Activated CD4-positive, CD25-positive, alpha-beta regulatory T cell treated with anti-CD3 and anti-CD28 coated beads, Interleukin-2, amount 50 U/mL, for 24 hours (primary cell): Measurements from ENCODE around the gene SYT2.
"Not testable (repeated sequence)": the region's sequence is repeated elsewhere in the genome, so short reads cannot be mapped to it uniquely, and the experiment has no call there.

Source experiments
- ATAC-seq, 2 donors: fragments of 150-1000 bp; cut with Tn5 transposase; one replicate each; pipeline ENCODE4 v1.10.0; 2021; ENCODE audit warnings: mild to moderate bottlenecking in 1 of 2, moderate library complexity in 1 of 2

The SYT2 gene

DNA sequence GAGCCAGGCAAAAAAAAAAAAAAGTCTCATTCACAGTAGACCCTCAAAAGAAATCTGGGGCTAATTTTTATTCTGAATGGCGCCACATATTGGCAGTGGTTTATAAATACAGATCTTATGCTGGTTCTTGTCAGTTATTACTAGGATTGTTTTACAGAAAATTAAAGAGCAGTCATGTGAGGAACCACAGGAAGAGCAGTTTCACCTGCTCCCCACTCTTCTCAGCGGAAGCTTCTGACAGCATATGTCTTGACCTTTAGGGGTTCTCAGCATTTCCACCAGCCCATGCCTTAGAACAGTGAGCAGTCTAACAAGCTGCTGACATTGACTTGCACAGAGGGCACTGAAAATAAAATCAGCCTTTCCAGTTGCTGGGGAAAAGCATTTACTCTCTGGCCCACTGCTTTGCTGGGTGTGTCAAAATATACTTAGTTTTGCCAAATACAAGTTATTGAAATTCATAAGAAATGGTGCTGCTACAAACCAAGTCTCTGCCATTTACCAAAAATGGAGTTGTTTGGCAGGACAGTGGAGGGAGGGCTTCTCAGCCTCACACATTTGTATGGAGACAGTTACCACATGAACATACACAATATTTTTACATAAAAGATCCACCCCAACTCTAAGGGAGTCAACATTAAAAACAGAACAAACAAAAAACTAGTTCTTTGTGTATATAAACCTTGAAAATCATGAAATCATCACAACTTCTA, 144.2 kb downstream of the SYT2 start:
- peak; percentile 73 to 76 for ATAC-seq

DNA sequence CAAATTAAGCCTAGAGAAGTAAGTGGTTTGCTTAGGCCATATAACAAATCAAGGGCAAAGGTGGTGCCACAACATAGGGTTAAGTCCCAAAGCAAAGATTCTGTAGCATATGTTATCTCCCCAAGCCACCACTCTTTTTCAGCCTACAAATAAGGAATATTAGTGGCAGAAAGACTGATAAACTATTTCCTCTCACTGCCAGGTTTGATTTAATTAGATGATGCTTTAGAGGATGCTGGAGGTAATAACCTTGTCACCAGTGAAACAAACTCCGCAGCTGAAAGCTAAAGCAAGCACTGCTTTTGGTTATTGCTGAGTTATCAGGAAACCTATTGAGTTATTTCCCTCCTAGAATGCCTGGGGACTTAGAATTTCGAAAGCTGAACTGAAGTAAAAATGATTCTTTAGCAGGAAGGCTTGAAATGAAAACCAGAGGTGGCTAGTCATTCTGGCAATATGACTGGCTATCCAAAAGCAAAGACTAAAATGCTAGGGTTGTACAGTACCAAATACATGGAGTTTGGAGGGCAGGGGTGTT, 145.2 kb downstream of the SYT2 start:
- peak in 1 of 2 donors; percentile 30 for ATAC-seq

DNA sequence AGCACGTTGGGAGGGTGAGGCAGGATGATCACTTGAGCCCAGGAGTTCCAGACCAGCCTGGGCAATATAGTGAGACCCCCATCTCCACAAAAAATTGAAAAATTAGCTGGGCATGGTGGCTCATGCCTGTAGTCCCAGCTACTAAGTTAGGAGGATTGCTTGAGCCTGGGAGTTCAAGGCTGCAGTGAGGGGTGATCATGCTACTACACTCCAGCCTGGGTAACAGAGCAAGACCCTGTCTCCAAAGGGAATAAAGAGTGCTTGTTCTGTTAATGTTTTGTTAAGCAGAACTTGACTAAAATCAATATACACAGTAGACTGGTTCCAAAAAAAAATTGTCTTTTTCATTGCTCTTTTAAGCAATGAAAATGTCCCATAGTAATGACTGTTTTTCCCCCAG, 146.4 kb downstream of the SYT2 start:
- no peak for ATAC-seq

DNA sequence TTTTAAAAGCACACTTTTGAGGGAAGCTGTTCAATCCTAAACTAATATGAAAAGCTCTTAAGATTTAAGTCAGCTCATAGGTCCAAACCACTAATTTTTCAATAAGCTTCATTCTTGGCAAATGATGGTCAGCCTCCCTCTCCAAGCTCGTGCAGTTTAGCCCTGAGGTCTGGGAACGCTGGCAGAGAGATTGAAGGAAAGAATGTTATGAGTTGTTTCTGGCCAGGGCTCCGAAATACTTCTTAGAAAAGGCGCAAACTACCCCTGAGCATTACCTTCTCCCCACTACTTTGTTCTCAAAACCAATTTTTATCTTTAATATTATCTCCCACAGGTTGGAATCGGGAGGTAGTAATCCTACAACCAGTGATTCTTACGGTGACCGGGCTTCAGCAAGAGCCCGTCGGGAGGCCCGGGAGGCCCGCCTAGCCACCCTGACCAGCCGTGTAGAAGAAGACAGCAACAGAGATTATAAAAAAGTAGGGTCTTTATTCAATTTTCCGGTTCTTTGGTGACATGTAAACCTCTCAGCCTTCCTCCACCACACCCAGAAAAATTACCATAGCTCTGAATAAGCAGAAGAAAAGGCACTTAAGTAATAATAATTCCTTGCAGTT, 147.7 kb downstream of the SYT2 start:
- no peak for ATAC-seq

DNA sequence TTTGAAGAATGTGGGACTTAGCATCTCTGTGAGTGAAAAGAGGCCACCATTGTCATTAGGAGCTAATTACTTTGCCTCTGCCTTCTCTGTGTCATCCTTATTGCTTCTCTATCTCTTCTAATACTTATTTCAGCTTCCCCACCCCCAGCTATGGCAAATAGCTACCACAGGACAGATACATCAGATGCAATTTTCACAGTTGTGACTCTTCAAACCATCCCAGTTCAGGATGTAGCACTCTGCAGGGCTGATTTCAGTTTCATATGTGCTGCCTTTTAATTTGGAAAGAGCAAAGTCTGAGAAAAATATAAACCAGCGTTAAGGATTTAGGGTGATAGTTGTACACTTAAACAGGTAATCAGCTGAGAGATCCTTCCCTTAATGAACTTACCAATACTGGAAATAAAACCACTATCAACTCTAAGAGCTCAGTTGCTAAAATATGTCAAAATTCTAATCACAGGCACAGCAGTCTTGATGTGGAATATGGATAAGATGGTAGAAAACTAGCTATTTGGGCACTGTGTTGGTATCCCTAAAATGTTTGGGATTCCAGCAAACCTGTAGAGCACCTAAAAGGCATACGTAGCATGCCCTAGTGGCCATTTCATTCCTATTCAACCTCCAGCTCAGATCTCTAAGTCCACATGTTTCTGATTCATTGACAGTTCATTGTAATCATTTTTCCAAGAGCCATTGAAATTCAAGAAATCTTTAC, 148.4 kb downstream of the SYT2 start:
- ATAC-seq, result no peak

DNA sequence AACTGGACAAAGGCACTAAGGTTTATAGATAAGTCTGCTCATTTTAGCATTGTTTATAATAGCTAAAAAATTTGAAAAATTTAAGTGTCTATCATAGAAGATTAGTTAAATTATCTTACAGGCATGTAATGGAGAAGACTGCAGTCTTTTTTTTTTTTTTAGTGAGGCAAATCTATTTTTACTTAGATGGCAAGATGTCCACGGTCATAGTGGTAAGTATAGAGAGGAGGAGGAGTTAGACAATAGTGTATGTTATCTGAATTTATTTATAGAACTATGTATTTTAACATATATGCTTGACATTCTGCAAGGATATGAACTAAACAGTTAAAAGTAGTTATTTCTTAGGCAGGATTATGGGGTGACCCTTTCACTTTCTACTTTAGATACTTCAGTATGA, 149.0 kb downstream of the SYT2 start:
- ATAC-seq, result no peak

DNA sequence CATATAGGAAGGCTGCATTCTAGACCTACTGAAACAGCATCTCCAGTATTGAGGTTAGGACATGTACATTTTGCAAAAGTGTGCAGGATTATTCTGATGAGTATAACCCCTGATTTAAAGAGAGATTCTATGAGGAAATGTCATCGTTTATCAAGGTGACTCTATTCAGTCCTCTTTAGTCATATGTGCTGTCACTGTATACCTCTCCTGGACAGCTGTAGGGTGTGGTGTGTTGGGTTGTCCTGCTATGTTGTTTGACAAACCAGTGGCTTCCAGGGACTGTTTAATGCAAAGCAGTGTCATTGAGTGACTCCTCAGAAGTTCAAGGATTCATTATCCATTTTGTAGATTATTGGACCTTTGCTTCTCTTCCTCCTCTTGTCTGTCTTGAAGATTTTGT, 152.6 kb downstream of the SYT2 start:
- ATAC-seq, result not testable (repeated sequence)

DNA sequence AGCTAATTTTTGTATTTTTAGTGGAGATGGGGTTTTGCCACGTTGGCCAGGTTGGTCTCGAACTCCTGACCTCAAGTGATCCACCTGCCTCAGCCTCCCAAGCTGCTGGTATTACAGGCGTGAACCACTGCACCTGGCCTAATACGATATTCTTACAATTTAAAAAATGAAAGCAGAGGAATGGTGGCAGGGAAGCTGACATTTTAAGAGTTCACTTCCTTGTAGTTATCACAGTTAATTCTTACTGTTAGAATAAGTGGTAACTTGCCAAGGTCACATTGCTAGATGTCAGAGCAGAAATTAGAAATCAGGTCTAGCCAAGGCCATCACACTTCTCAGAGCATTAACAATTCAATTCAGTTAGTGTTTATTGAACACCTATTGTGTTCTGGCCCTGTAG, 154.2 kb downstream of the SYT2 start:
- not testable (repeated sequence) for ATAC-seq

DNA sequence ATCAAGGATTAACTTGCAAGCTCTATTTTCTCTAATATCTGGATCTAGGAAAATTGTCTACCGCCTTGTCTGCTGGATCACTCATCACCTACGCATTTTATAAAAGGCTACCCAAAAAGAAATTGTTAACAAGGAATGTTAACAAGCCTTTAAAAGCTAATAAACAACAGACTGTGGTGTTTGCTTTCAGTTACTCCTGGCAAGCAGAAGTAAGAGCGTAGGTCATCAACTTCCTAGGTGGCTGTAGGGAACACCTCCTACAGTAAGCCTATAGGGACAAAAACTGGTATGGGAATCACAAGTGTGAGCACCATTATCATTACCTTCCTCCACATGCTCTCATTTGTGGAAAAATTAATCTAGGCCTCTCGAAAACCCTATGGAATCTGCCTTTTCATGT, 155.6 kb downstream of the SYT2 start:
- not testable (repeated sequence) for ATAC-seq

DNA sequence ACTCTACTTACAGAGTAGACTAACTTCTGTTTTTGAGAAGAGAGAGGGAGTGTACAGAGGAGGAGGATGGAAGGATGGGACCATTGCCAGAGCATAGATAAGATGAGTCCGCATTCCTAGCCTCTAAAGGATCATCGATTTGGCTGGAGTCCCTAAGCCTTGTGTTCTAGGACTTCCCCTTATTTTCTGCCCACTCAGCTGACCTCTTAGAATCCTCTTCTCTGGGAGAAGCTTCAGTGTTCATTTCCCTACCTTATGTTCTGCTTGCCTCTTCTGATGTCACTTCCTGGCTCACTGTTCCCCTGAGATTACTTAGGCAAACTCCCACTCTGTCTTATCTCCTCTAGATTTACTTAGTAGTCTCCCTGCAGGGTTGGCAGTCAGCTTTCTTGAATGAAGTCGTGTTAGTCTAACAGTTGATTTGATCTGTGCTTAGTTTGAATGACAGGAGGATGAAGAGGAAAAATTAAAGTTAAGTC, 156.7 kb downstream of the SYT2 start:
- ATAC-seq, result no peak

DNA sequence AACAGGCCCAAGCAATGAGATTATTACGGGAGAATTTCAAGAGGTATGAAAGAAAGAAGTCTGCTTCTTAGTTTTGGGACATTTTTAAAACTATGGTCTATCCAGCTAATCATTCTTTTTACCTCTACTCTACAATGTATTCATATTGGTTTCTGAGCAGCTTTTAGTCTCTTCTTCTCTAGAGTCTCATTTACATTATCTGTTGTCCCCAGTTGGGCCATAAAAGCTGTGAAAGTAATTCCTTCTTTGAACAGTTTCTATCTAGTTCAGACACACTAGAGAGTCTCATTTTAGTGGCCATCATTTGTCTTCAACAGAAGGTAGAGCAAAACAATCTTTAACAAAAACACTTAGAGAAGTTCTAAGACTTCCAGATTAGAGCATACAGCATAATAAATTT, 157.2 kb downstream of the SYT2 start:
- not testable (repeated sequence) for ATAC-seq

DNA sequence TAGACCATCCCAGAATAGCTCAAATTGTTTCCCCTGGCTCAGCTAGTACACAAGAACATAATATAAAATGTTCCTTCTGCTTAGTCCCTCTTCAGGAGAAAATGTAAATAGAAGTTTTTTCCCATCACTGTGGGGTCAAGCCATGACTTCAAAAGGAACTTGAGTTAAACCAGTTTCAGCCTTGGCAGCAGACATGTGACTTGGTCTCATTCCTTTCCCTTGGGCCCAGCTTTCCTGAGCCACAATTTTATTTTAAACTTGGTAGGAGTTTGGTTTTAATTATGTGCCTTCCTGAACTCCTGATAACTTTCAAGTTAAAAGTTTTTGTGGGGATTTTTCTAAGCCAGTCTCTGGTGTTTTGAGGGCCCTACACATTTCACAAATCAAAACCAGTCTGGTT, 157.6 kb downstream of the SYT2 start:
- ATAC-seq, result not testable (repeated sequence)

DNA sequence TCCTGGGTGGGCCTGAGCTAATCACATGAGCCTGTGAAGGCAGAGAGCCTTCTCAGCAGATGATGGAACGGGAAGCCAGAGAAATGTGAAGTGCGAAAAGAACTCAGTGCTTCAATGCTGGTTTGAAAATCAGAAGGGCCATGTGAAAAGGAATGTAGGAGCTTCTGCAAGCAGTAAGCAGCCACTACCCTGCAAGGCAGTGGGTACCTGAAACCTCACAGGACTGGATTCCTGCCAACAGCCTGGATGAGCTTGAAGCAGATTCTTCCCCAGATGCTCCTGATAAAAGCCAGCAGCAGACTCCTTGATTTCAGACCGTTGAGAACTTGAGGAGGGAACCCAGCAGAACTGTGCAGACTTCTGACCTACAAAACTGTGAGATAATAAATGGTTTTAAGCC, 158.6 kb downstream of the SYT2 start:
- no peak for ATAC-seq

DNA sequence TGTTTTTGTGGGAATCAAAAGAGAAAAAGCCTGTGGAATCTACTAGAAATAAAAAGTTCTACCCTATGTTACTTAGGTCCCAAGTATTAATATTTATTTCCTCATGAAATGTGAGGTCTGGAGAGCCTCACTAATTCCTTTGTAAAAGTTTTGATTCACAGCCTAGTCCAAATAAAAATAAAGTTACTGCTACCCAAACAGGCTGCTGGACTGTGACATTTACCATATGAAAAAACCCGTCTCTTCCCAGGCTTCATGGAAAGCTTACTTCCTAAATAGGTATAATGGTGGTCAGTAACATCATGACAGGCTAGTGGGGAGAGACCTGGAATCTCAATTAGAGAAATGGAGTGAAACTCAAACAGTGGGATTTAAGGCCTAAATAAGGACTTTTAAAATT, 160.2 kb downstream of the SYT2 start:
- not testable (repeated sequence) for ATAC-seq

DNA sequence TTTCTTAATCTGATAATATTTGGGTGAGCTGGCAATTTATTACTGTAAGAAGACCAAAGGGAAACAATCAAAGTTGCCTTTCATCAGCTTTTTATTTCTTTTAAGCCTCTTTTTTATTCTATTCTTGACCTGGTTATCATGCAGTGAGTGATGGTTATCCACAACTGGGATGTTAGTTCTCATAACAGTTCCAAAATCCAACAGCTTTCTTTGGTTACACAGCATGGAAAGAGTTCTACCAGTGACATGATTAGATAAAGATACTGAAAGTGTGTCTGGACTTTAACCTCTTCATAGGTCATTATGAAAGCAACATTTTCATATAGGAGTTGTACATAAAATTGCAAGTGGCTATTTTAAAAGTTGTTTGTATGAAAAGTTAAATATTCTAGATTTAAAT, 163.0 kb downstream of the SYT2 start:
- no peak for ATAC-seq

DNA sequence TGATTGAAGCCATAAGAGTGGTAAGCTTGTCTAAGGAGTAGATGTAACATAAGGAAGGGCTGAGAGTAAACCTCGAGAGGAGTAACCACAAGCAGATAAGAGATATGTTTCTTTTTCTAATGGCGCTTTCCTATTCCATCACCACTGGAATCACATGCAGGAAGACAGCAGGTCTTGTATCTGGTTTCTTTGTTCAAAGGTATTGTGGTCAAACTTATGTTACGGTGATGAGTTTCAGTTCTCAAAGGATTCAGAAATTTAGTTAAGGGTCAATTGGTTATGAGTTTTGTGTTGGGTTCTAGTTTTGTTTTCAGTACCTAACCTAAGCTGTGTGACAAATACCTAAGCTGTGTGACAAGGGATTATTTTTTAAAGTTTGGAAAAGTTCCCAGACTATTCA, 163.5 kb downstream of the SYT2 start:
- not testable (repeated sequence) for ATAC-seq

DNA sequence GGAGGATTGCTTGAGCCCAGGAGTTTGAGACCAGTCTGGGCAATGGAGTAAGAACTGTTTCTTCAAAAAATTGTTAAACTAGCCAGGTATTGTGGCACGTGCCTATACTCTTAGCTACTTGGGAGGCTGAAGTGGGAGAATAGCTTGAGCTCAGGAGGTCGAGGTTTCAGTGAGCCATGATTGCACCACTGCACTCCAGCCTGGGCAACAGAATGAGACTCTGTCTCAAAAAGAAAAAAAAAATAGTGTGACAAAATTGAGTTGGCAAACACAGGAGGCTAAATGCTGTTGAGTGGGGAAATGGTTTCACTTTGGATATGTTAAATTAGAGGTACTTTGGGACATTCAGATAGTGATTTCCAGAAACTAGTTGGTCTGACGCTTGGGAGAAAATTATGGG, 163.9 kb downstream of the SYT2 start:
- ATAC-seq, result not testable (repeated sequence)

DNA sequence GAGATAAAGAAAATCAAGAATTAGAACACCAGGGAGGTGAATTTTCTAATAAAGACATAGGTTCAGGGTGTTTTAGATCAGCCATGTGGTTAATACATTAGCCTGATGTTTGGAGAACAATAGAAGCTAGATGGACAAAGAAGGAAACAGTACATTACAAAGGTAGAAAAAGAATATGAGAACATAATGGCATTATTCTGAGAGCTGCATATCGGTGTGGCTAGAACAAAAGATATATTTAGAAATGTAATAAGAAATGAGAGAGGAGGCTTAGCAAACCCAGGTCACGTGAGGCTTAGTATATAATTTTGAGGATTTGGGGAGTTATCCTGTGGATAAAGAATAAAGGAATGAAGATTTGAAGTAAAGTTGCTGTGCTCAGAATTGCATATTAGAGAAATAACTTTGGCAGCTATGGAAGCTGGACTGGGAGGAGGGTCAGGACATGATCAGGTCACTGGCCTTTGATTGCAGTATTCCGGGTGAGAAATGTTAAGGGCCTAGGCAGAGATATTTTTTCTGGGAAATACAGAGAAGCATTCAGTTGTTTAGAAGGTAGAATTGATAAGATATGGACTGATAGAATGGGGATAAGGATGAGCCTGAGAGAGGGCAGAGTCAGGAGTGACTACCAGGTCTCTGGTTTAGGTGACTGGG, 164.5 kb downstream of the SYT2 start:
- ATAC-seq, result not testable (repeated sequence)

DNA sequence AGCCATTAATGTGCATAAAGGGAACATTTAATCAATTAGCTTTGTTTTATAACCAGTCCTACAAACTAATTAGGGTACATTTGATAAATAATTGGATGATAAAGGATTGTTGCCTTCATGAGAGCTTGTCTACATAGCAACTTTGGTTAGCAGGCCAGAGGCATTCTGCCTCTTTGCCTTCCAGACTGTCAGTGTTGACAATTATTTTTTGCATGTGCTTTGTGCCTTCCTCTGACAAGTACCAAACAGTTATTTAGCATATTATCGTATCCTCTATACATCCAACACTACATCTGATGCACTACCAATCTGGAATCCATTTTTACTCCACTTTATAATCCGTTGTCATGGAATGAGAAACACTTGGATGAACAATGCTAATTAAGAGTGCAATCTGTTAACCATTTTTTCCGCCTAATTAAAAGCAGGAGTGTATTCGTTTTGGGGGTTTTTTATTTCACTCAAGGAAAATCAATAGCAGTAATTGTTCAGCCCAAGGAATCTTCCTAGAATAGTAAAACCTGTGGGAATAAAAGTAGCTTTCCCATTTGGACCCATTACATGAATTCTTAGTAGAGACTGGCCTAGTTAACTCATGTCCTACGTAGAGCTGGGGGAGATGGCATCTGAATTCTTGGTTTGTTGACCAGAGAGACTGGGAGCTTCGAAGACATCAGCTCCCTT, 165.3 kb downstream of the SYT2 start:
- ATAC-seq, result not testable (repeated sequence)

DNA sequence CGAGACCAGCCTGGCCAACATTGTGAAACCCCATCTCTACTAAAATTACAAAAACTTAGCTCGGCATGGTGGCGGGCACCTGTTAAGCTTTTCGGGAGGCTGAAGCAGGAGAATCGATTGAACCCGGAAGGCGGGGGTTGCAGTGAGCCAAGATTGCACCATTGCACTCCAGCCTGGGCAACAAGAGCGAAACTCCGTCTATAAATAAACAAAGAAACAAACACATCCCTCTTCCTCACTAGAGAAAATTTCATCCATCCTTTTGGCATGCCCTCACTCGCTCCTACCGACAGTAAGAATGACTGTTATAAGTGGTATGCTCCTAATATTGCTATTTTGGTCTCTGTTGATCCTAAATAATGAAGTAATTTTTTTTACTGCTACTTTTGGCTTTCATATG, 166.7 kb downstream of the SYT2 start:
- not testable (repeated sequence) for ATAC-seq

DNA sequence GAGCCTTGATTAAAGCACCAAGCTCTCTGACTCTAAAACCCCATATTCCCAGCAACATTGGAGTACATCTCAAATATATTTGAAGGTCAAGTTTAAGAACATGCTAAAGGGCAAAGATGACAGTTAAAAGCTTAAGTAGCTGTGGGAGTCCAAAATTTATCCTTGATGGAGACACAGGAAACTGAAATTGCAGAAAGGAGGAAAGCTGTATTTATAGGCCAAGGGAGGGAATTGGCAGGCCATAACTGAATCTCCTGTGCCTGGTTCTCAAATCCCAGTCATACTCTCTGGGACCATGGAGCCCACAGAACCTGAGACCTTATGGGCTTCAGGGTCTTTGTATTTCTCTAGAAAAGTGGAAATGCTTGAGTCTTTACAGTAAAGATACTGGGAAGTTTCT, 167.8 kb downstream of the SYT2 start:
- not testable (repeated sequence) for ATAC-seq

DNA sequence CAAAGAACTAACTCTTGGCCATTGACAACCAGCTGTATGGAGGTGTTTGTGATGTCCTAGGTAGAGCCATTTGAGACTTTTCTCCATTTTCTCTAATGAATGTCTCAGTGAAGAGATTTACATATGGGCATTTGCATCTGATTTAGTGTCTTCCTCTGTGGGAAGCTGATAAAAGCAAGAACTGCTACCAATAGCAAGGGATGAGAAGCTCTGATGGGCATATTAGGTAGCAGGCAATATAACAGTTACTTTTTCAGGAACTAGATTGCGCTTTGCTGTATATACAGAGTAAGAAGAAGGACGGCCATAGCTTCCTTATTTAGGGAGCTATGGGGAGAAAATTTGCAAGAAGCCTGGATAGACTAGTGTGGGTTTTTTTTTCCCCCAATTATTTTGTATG, 169.4 kb downstream of the SYT2 start:
- not testable (repeated sequence) for ATAC-seq
